MM.1S (cell line): ENCODE results near the gene TTLL9.

Source experiments
- CTCF ChIP-seq: fragments of 300-600 bp; sonication (generic); IDR thresholded peaks from 2 replicates; pipeline ENCODE4 v1.5.1; 2016; ENCODE audit warnings: antibody characterized with exemption, low read length, mixed read lengths
- EZH2 ChIP-seq: fragments of 300-600 bp; sonication (generic); optimal IDR thresholded peaks from 2 replicates; pipeline ENCODE3; 2017; ENCODE audit warnings: low read depth, mild to moderate bottlenecking, antibody characterized with exemption, low read length, mixed read lengths
- EZH2phosphoT487 ChIP-seq: fragments of 300-600 bp; sonication (generic); IDR thresholded peaks from 2 replicates; pipeline ENCODE4 v1.6.1; 2018; ENCODE audit warnings: antibody characterized with exemption, low read length

GRCh38 chr20:31824554-31825313 lies 45.7 kb upstream of the TTLL9 start:
- no peak for TF ChIP-seq CTCF
- no peak for TF ChIP-seq EZH2phosphoT487
- TF ChIP-seq EZH2, result no peak
